HG03571 (cell line): Measurements from ENCODE around the gene SGIP1.
"Not testable (repeated sequence)": the region's sequence is repeated elsewhere in the genome, so short reads cannot be mapped to it uniquely, and the experiment has no call there.

ENCODE experiments used
- ATAC-seq: cut with Tn5 transposase; IDR thresholded peaks from one replicate; pipeline ENCODE4 v1.9.1; 2021; ENCODE audit not compliant: unreplicated experiment

Gene SGIP1

GRCh38 chr1:66552287-66552686 is 18.3 kb downstream of the SGIP1 start:
- no peak for ATAC-seq

GRCh38 chr1:66552829-66553228 is 18.9 kb downstream of the SGIP1 start:
- ATAC-seq, result no peak

GRCh38 chr1:66553846-66554245 is 19.9 kb downstream of the SGIP1 start:
- ATAC-seq, result no peak

- ATAC-seq, result no peak
Observed at GRCh38 chr1:66556161-66556611, 22.2 kb downstream of the SGIP1 start.

- ATAC-seq, result no peak
Observed at GRCh38 chr1:66557157-66557556, 23.2 kb downstream of the SGIP1 start.

GRCh38 chr1:66559517-66559916 is 25.6 kb downstream of the SGIP1 start:
- no peak for ATAC-seq

GRCh38 chr1:66562561-66562960 is 28.6 kb downstream of the SGIP1 start:
- no peak for ATAC-seq

- no peak for ATAC-seq
Observed at GRCh38 chr1:66563094-66563800, 29.3 kb downstream of the SGIP1 start.

- no peak for ATAC-seq
Observed at GRCh38 chr1:66563941-66564630, 30.1 kb downstream of the SGIP1 start.

- ATAC-seq, result no peak
Observed at GRCh38 chr1:66570196-66570595, 36.2 kb downstream of the SGIP1 start.

GRCh38 chr1:66571789-66572188 is 37.8 kb downstream of the SGIP1 start:
- no peak for ATAC-seq

GRCh38 chr1:66575739-66576138 is 41.8 kb downstream of the SGIP1 start:
- ATAC-seq, result no peak

GRCh38 chr1:66576645-66577044 is 42.7 kb downstream of the SGIP1 start:
- no peak for ATAC-seq

GRCh38 chr1:66578841-66579240 is 44.9 kb downstream of the SGIP1 start:
- ATAC-seq, result no peak

GRCh38 chr1:66580081-66580480 is 46.1 kb downstream of the SGIP1 start:
- ATAC-seq, result no peak

- ATAC-seq, result no peak
Observed at GRCh38 chr1:66583021-66583420, 49.1 kb downstream of the SGIP1 start.

GRCh38 chr1:66585002-66585401 is 51.0 kb downstream of the SGIP1 start:
- no peak for ATAC-seq

GRCh38 chr1:66589326-66589725 is 55.4 kb downstream of the SGIP1 start:
- ATAC-seq, result no peak

- not testable (repeated sequence) for ATAC-seq
Observed at GRCh38 chr1:66592106-66592507, 58.2 kb downstream of the SGIP1 start.

- ATAC-seq, result no peak
Observed at GRCh38 chr1:66596191-66596590, 62.2 kb downstream of the SGIP1 start.

GRCh38 chr1:66597500-66597899 is 63.5 kb downstream of the SGIP1 start:
- ATAC-seq, result no peak

- no peak for ATAC-seq
Observed at GRCh38 chr1:66598670-66599069, 64.7 kb downstream of the SGIP1 start.

GRCh38 chr1:66599346-66599745 is 65.4 kb downstream of the SGIP1 start:
- ATAC-seq, result no peak
